Liver (tissue), 9 donors: ENCODE measurements around the gene LIX1L. TPM values are rescaled to one million over a fixed set of nuclear protein-coding genes. Genes with fewer than 3 reads are reported as not detected.

Source experiments
- DNase-seq: peaks from one replicate; pipeline ENCODE4 v3.0.0-alpha.2; 2017; ENCODE audit warnings: low spot score
- H3K27ac ChIP-seq, 2 donors: one replicate each; pipeline ENCODE4 v1.7.0; 2013; ENCODE audit warnings: inconsistent platforms in 2 of 2, low read length in 2 of 2, control low read depth in 1 of 2, low read depth in 1 of 2, mild to moderate bottlenecking in 1 of 2
- H3K27me3 ChIP-seq, 4 donors: one replicate each; pipeline versions ENCODE4 v1.6.1 to v1.7.0; 2013; ENCODE audit warnings: low read length in 3 of 4, inconsistent platforms in 1 of 4, mild to moderate bottlenecking in 1 of 4, moderate library complexity in 1 of 4; ENCODE audit not compliant: control insufficient read depth in 4 of 4, insufficient read depth in 4 of 4
- H3K36me3 ChIP-seq, 4 donors: one replicate each; pipeline versions ENCODE4 v1.6.1 to v1.7.0; 2013; ENCODE audit warnings: low read length in 3 of 4, mild to moderate bottlenecking in 3 of 4, low read depth in 1 of 4, moderate library complexity in 1 of 4; ENCODE audit not compliant: control insufficient read depth in 4 of 4, insufficient read depth in 3 of 4
- H3K4me1 ChIP-seq, 4 donors: one replicate each; pipeline versions ENCODE4 v1.6.1 to v1.7.0; 2013; ENCODE audit warnings: low read length in 3 of 4, mild to moderate bottlenecking in 3 of 4, moderate library complexity in 1 of 4; ENCODE audit not compliant: control insufficient read depth in 4 of 4, insufficient read depth in 4 of 4
- H3K4me3 ChIP-seq, 3 donors: one replicate each; pipeline versions ENCODE4 v1.6.1 to v1.7.0; 2013; ENCODE audit warnings: low read length in 3 of 3, control low read depth in 1 of 3, low read depth in 1 of 3, mild to moderate bottlenecking in 1 of 3
- H3K9ac ChIP-seq, 2 donors: one replicate each; pipeline ENCODE4 v1.7.0; 2013; ENCODE audit warnings: low read length in 2 of 2, mild to moderate bottlenecking in 2 of 2, moderate library complexity in 2 of 2, control low read depth in 1 of 2, low read depth in 1 of 2
- H3K9me3 ChIP-seq, 4 donors: one replicate each; pipeline versions ENCODE4 v1.6.1 to v1.7.0; 2013; ENCODE audit warnings: low read length in 3 of 4; ENCODE audit not compliant: control insufficient read depth in 4 of 4
- EGR1 ChIP-seq, 2 donors: IDR thresholded peaks; 2 replicates each; pipeline ENCODE4 v1.6.1; 2016 to 2018; ENCODE audit warnings: antibody characterized with exemption in 2 of 2, low read depth in 2 of 2
- FOXA1 ChIP-seq: IDR thresholded peaks from 2 replicates; pipeline ENCODE4 v1.6.1; 2016; ENCODE audit warnings: antibody characterized with exemption
- FOXA2 ChIP-seq: IDR thresholded peaks from 2 replicates; pipeline ENCODE4 v1.6.1; 2016; ENCODE audit warnings: antibody characterized with exemption
- GABPA ChIP-seq, 2 donors: IDR thresholded peaks in 1 of 2; conservative IDR thresholded peaks in 1 of 2; 2 replicates each; pipeline ENCODE4 v1.6.1; 2016; ENCODE audit warnings: antibody characterized with exemption in 2 of 2, mild to moderate bottlenecking in 1 of 2, moderate library complexity in 1 of 2
- HNF4A ChIP-seq, 2 donors: conservative IDR thresholded peaks; 2 replicates each; pipeline ENCODE4 v1.6.1; 2016; ENCODE audit warnings: antibody characterized with exemption in 2 of 2, mild to moderate bottlenecking in 2 of 2
- HNF4G ChIP-seq: IDR thresholded peaks from 2 replicates; pipeline ENCODE4 v1.6.1; 2016; ENCODE audit warnings: antibody characterized with exemption
- JUND ChIP-seq, 2 donors: IDR thresholded peaks; 2 replicates each; pipeline ENCODE4 v1.6.1; 2016; ENCODE audit warnings: antibody characterized with exemption in 2 of 2
- RAD21 ChIP-seq, 2 donors: IDR thresholded peaks; 2 replicates each; pipeline ENCODE4 v1.6.1; 2016; ENCODE audit warnings: antibody characterized with exemption in 2 of 2, mild to moderate bottlenecking in 2 of 2
- RXRA ChIP-seq, 2 donors: IDR thresholded peaks; 2 replicates each; pipeline ENCODE4 v1.6.1; 2017 to 2018; ENCODE audit warnings: antibody characterized with exemption in 2 of 2, mild to moderate bottlenecking in 1 of 2
- SP1 ChIP-seq: IDR thresholded peaks from 2 replicates; pipeline ENCODE4 v1.6.1; 2018; ENCODE audit warnings: antibody characterized with exemption, mild to moderate bottlenecking
- TAF1 ChIP-seq: conservative IDR thresholded peaks from 2 replicates; pipeline ENCODE4 v1.6.1; 2016; ENCODE audit warnings: antibody characterized with exemption, mild to moderate bottlenecking
- YY1 ChIP-seq: IDR thresholded peaks from 2 replicates; pipeline ENCODE4 v1.6.1; 2016; ENCODE audit warnings: antibody characterized with exemption, mild to moderate bottlenecking
- WGBS: extraction: QIAGEN DNeasy Blood & Tissue Kit; methylation state at CpG from one replicate; pipeline ENCODE4 v1.1.7; 2013; 5-methylcytosine and 5-hydroxymethylcytosine counted together
- polyA plus RNA-seq, 2 donors: library from polyadenylated mRNA; stranded (reverse) in 1 of 2; unstranded in 1 of 2; fragments of 200-250 nt in 1 of 2; fragments of >200 nt in 1 of 2; fragmentation: Nextera tagmentation in 1 of 2; extraction: Ambion mirVana in 1 of 2; gene quantifications; one replicate each; pipeline versions ENCODE4 v1.2.1 to v1.2.3, GENCODE V29; 2013 to 2015
- total RNA-seq, 2 donors: library from RNA; depleted of rRNA; stranded (reverse); fragments of >200 nt; gene quantifications; one replicate each; pipeline ENCODE4 v1.2.3, GENCODE V29; 2014
- TF ChIP-seq, protein P1 (sequence below): IDR thresholded peaks from 2 replicates; pipeline ENCODE4 v1.6.1; 2016; ENCODE audit warnings: antibody characterized with exemption
- TF ChIP-seq, protein P2 (sequence below): IDR thresholded peaks from 2 replicates; pipeline ENCODE4 v1.6.1; 2016; ENCODE audit warnings: antibody characterized with exemption, mild to moderate bottlenecking
- TF ChIP-seq, protein P3 (sequence below): fragments of 150-350 bp; IDR thresholded peaks from 2 replicates; pipeline ENCODE4 v1.5.1; 2017; ENCODE audit warnings: improper control_type of control experiment, low read depth, low read length; ENCODE audit not compliant: missing input control
- TF ChIP-seq, protein P4 (sequence below): IDR thresholded peaks from 2 replicates; pipeline ENCODE4 v1.6.1; 2016; ENCODE audit warnings: antibody characterized with exemption
- TF ChIP-seq, protein P5 (sequence below): IDR thresholded peaks from 2 replicates; pipeline ENCODE4 v1.6.1; 2016; ENCODE audit warnings: antibody characterized with exemption
- donor health status: healthy.
- donor health status: healthy.
- donor health status: healthy.
- donor health status: healthy.
- donor health status: healthy.

LIX1L gene
- total and polyA plus RNA-seq, 4 donors = 4.6 to 8.6 (median 6.3) TPM

DNA sequence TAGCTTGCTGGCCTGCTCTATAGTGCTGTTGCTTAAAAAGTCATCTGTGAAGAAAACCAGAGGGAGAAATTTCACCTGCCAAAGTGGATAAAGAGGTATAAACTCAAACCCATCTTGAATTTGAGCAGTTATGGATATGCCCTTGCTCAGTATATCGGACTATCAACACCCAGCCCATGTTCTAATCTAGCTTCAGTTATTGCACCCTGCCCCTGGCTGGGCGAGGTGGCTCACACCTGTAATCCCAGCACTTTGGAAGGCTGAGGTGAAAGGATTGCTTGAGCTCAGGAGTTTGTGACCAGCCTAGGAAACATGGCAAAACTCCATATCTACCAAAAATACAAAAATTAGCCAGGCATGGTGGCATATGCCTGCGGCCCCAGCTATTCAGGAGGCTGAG, 13.3 kb downstream of the LIX1L start:
- Histone ChIP-seq H3K9me3 (no peaks in the 10 kb centered on the region), H3K9ac (no peak overlapping the region), H3K4me3 (no peak overlapping the region), H3K27ac (no peak overlapping the region), H3K4me1 (peaks cover 0 to 4% (median 0%) of the 10 kb centered on the region in 4 donors), H3K36me3 (peaks cover 1 to 8% (median 6%) of the 10 kb centered on the region in 4 donors), H3K27me3 (no peaks in the 10 kb centered on the region)
- WGBS = 93% methylated on average over 3 of the region's 3 CpGs
- TF ChIP-seq HNF4A (conservative IDR thresholded peaks at IDR 0.05) (no peak), RAD21 (IDR thresholded peaks at IDR 0.05) (no peak), YY1 (no peak), SP1 (no peak), HNF4G (no peak), GABPA (IDR thresholded peaks at IDR 0.05 in 1 of 2, conservative IDR thresholded peaks at IDR 0.05 in 1 of 2) (no peak), FOXA2 (no peak), TAF1 (no peak), RXRA (IDR thresholded peaks at IDR 0.05) (no peak), EGR1 (IDR thresholded peaks at IDR 0.05; ENCODE audit: low read depth in 2 of 2) (no peak), JUND (IDR thresholded peaks at IDR 0.05) (no peak), FOXA1 (no peak)
- TF ChIP-seq, protein P1, sequence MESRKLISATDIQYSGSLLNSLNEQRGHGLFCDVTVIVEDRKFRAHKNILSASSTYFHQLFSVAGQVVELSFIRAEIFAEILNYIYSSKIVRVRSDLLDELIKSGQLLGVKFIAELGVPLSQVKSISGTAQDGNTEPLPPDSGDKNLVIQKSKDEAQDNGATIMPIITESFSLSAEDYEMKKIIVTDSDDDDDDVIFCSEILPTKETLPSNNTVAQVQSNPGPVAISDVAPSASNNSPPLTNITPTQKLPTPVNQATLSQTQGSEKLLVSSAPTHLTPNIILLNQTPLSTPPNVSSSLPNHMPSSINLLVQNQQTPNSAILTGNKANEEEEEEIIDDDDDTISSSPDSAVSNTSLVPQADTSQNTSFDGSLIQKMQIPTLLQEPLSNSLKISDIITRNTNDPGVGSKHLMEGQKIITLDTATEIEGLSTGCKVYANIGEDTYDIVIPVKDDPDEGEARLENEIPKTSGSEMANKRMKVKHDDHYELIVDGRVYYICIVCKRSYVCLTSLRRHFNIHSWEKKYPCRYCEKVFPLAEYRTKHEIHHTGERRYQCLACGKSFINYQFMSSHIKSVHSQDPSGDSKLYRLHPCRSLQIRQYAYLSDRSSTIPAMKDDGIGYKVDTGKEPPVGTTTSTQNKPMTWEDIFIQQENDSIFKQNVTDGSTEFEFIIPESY = no peak
- TF ChIP-seq, protein P2, sequence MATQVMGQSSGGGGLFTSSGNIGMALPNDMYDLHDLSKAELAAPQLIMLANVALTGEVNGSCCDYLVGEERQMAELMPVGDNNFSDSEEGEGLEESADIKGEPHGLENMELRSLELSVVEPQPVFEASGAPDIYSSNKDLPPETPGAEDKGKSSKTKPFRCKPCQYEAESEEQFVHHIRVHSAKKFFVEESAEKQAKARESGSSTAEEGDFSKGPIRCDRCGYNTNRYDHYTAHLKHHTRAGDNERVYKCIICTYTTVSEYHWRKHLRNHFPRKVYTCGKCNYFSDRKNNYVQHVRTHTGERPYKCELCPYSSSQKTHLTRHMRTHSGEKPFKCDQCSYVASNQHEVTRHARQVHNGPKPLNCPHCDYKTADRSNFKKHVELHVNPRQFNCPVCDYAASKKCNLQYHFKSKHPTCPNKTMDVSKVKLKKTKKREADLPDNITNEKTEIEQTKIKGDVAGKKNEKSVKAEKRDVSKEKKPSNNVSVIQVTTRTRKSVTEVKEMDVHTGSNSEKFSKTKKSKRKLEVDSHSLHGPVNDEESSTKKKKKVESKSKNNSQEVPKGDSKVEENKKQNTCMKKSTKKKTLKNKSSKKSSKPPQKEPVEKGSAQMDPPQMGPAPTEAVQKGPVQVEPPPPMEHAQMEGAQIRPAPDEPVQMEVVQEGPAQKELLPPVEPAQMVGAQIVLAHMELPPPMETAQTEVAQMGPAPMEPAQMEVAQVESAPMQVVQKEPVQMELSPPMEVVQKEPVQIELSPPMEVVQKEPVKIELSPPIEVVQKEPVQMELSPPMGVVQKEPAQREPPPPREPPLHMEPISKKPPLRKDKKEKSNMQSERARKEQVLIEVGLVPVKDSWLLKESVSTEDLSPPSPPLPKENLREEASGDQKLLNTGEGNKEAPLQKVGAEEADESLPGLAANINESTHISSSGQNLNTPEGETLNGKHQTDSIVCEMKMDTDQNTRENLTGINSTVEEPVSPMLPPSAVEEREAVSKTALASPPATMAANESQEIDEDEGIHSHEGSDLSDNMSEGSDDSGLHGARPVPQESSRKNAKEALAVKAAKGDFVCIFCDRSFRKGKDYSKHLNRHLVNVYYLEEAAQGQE = no peak
- TF ChIP-seq, protein P3, sequence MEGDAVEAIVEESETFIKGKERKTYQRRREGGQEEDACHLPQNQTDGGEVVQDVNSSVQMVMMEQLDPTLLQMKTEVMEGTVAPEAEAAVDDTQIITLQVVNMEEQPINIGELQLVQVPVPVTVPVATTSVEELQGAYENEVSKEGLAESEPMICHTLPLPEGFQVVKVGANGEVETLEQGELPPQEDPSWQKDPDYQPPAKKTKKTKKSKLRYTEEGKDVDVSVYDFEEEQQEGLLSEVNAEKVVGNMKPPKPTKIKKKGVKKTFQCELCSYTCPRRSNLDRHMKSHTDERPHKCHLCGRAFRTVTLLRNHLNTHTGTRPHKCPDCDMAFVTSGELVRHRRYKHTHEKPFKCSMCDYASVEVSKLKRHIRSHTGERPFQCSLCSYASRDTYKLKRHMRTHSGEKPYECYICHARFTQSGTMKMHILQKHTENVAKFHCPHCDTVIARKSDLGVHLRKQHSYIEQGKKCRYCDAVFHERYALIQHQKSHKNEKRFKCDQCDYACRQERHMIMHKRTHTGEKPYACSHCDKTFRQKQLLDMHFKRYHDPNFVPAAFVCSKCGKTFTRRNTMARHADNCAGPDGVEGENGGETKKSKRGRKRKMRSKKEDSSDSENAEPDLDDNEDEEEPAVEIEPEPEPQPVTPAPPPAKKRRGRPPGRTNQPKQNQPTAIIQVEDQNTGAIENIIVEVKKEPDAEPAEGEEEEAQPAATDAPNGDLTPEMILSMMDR = no peak
- TF ChIP-seq, protein P4, sequence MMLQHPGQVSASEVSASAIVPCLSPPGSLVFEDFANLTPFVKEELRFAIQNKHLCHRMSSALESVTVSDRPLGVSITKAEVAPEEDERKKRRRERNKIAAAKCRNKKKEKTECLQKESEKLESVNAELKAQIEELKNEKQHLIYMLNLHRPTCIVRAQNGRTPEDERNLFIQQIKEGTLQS = no peak
- TF ChIP-seq, protein P5, sequence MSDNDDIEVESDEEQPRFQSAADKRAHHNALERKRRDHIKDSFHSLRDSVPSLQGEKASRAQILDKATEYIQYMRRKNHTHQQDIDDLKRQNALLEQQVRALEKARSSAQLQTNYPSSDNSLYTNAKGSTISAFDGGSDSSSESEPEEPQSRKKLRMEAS = no peak
- DNase-seq = no peak
